ENCODE measurements around the gene TFR2.
"Not testable (repeated sequence)": the region's sequence is repeated elsewhere in the genome, so short reads cannot be mapped to it uniquely, and the experiment has no call there.

TFR2 gene

DNA sequence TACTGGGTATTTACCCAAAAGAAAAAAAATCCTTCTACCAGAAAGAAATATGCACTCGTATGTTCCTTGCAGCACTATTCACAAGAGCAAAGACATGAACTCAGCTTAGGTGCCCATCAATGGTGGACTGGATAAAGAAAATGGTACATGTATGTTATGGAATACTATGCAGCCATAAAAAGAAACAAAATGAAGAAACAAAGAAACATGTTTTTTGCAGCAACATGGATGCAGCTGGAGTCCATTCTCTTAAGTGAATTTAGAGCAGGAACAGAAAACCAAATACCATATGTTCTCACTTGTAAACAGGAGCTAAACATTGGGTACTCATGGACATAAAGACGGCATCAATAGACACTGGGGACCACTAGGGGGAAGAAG lies 26.7 kb upstream of the TFR2 start:
- in situ Hi-C loops (cut with HindIII; ENCODE audit: low sequenced_read_pairs), result no loop called here
- no peak overlapping the region for H3K4me3 ChIP-seq (ENCODE audit: low read depth, low read length)
- DNase-seq (ENCODE audit: low read depth), result no peak
- TF ChIP-seq, protein P1, sequence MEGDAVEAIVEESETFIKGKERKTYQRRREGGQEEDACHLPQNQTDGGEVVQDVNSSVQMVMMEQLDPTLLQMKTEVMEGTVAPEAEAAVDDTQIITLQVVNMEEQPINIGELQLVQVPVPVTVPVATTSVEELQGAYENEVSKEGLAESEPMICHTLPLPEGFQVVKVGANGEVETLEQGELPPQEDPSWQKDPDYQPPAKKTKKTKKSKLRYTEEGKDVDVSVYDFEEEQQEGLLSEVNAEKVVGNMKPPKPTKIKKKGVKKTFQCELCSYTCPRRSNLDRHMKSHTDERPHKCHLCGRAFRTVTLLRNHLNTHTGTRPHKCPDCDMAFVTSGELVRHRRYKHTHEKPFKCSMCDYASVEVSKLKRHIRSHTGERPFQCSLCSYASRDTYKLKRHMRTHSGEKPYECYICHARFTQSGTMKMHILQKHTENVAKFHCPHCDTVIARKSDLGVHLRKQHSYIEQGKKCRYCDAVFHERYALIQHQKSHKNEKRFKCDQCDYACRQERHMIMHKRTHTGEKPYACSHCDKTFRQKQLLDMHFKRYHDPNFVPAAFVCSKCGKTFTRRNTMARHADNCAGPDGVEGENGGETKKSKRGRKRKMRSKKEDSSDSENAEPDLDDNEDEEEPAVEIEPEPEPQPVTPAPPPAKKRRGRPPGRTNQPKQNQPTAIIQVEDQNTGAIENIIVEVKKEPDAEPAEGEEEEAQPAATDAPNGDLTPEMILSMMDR (IDR thresholded peaks at IDR 0.05; ENCODE audit: low read depth, low read length, missing control alignments), result no peak

DNA sequence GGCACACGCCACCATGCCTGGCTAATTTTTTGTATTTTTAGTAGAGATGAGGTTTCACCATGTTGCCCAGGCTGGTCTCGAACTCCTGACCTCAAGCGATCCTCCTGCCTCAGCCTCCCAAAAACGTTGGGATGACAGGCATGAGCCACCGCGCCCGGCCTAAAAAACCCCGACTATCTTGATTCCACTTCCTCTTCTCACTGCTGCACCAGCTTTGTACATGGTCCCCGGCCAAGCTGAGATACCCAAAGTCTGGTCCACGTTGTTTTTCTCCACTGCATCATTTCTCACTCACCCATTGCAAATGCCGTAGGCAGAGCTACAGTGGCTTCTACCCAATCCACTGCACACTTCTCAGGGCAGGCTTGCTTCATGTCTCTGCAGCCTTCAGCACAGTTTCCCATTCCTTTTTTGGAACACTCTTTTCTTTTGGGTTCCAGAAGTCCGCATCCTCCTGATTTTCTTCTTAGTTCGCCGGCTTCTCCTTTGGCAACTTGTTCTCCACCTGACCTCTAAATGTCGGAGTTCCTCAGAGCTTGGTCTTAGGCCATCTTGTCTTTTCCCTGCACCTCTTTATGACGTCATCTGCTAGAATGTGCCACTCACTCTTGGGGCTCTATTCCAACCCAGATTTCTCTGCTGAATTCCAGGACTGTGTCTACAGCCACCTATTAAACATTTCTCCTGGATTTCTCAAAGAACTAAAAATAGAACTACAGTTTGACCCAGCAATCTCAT lies 26.1 kb upstream of the TFR2 start:
- TF ChIP-seq, protein P1 (IDR thresholded peaks at IDR 0.05; ENCODE audit: low read depth, low read length, missing control alignments), result no peak
- in situ Hi-C loops (cut with HindIII; ENCODE audit: low sequenced_read_pairs), result no loop called here
- DNase-seq (ENCODE audit: low read depth), result no peak

DNA sequence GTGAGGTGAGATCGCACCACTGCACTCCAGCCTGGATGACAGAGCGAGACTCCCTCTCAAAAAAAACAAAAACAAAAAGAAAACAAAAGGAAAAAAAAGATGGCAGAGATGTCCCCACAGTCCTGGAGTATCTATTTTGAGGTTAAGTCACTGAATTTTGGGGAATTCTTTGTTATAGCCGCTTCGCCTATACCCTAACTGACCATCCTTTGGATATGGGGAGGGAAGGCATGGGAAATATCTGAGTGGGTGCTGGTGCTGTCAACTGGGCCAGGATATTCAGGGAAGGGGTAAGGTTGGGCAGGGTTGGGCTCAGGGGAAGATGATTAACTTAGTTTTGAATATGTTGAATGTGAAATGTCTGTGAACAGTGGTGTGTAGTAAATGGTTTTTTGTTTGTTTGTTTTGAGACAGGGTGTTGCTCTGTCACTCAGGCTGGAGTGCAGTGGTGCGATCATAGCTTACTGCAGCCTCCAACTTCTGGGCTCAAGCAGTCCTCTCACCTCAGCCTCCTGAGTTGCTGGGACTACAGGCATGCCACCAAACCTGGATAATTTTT lies 23.9 kb upstream of the TFR2 start:
- TF ChIP-seq, protein P1 (IDR thresholded peaks at IDR 0.05; ENCODE audit: low read depth, low read length, missing control alignments), result no peak
- H3K4me3 ChIP-seq (ENCODE audit: low read depth, low read length), result no peak overlapping the region
- DNase-seq (ENCODE audit: low read depth), result no peak
- in situ Hi-C loops (cut with HindIII; ENCODE audit: low sequenced_read_pairs), result no loop called here

More for the DNA sequence above, 26.1 kb upstream of the TFR2 start:
- no peak overlapping the region for H3K4me3 ChIP-seq (ENCODE audit: low read depth, low read length)

DNA sequence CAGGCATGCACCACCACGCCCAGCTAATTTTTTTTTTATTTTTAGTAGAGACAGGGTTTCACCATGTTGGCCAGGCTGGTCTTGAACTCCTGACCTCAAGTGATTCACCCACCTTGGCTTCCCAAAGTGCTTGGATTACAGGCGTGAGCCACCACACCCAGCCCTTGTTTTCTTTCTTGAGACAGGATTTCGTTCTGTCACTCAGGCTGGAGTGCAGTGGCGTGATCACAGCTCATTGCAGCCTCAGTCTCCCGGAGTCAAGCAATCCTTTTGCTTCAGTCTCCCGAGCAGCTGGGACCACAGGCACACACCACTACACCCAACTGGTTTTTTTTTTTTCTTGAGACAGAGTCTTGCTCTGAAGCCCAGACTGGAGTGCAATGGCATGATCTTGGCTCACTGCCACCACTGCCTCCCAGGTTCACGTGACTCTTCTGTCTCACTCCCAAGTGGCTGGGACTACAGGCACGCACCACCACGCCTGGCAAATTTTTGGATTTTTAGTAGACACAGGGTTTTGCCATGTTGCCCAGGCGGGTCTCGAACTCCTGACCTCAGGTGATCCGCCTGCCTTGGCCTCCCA lies 20.9 kb upstream of the TFR2 start:
- H3K4me3 ChIP-seq (ENCODE audit: low read depth, low read length); DNase-seq (ENCODE audit: low read depth); in situ Hi-C loops (cut with HindIII; ENCODE audit: low sequenced_read_pairs): not testable (repeated sequence)

DNA sequence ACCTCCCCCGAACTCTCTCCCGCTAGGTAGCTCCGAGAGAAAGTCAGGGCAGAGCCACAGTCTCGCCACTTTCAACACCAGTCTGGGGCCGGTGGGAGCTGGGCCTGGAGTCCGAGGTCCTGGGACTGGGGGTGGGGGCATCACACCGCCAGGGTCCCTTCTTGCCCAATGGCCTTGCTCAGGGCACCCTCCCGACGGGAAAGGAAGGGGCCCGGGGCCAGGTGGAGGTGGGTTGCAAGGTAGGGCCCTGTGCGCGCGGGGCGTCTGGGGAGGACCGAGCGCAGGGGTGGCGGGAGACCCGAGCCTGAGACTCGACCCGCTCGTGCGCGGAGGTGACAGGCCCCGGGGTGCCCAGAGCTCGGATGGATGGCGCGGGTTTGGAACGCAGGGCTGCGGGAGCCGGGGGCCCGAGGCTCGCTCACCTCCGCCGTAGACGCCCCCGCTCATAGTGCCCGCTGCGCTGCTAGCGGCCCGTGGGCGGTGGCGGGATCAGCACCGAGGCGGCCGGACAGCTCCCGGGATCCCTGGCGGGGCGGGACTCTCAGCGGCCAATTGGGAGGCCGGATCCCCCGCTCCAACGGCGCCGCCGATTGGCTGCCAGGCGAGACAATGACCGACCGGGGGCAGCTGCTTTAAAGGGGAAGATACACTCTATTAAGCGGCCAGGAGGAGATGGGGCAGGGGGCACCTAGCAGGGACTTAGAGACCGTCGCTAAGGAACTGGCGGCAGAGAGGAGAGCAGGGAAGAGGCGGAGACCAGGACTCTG lies 14.7 kb upstream of the TFR2 start, which contains the start of gene ACTL6B:
Gene ACTL6B, minus strand, starts transcription at position 541 of the 767 bp plus-strand sequence. Its CDS starts 94 bp downstream, at position 447.
- no peak for DNase-seq (ENCODE audit: low read depth)
- H3K4me3 ChIP-seq (ENCODE audit: low read depth, low read length), result no peak within 1 kb of the TSS
- in situ Hi-C loops (cut with HindIII; ENCODE audit: low sequenced_read_pairs), result no loop called here
- TF ChIP-seq, protein P1 (IDR thresholded peaks at IDR 0.05; ENCODE audit: low read depth, low read length, missing control alignments), result no peak

DNA sequence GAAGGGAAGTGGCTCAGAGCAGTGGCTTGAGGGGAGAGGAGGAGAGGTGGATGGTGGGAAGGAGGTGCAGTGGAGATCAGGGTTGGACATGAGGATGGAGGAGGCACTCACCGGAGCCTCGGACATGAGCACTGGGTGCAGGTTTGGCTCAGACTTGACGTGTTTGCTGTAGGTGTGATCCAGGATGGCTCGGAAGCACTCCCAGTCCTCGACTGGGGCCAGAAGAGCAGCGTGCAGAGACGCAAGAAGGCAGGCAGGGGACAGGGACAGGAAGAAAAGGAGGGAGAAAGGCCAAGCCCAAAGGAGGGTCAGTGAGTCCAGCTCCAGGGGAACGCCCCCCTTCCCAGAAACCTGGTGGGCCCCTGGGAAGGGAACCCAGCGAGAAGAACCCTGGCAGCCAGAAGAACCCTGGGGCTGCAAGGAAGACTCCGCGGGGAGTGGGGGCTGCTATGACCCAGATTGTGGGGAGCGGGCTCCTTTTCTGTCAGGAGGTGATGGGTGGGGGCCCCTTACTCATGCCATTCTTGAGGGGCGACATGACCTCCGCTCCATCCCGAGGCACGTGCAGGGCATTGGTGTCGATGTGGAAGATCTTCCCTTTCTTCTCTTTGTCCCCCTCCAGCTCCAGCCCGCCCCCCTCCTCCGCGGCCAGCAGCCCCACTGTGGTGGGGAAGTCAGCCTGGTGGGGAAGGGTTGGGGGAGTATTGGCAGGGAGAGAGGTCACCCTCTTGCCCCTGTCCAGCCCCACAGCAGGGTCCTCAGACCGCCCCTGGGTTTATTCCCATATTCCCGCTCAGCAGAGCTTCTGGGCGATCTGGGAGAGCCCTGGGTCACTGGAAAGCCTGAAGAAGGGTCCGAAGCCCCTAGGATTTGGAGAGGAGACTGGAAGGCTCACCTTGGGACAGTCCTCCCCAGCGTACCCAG lies 13.8 kb upstream of the TFR2 start:
- TF ChIP-seq, protein P1 (IDR thresholded peaks at IDR 0.05; ENCODE audit: low read depth, low read length, missing control alignments), result no peak
- H3K4me3 ChIP-seq (ENCODE audit: low read depth, low read length), result no peak overlapping the region
- in situ Hi-C loops (cut with HindIII; ENCODE audit: low sequenced_read_pairs), result no loop called here
- no peak for DNase-seq (ENCODE audit: low read depth)

Measured in astrocyte of the cerebellum (primary cell).